NCI-H2081 treated with DMSO at 0.1 percent for 48 hours (cell line): ENCODE data around the gene UCHL5.
"Not testable (repeated sequence)": the region's sequence is repeated elsewhere in the genome, so short reads cannot be mapped to it uniquely, and the experiment has no call there.

Experiments
- DNase-seq: peaks from one replicate; lab custom pipeline; 2025; lab: John Stamatoyannopoulos, UW

Gene UCHL5

GRCh38 chr1:193013005-193013404 is 46.2 kb downstream of the UCHL5 start:
- no peak for DNase-seq

DNA sequence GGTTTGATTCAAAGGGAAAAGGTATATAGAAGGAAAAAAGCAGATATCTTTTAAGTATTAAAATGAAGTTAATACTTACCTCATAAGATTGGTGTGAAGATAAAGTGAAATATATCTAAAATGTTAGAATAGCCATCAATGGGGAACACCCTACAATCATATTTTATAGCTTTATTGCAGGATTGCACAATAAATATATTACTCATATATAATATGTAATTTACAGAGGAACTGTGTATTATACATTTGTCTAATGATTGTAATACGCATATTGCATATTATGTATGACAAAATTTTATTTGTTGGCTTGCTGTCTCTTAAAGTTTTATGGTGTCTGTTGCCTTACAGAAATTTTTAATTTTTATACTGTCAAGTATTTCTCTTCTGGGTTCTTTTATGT is 47.8 kb downstream of the UCHL5 start:
- no peak for DNase-seq

DNA sequence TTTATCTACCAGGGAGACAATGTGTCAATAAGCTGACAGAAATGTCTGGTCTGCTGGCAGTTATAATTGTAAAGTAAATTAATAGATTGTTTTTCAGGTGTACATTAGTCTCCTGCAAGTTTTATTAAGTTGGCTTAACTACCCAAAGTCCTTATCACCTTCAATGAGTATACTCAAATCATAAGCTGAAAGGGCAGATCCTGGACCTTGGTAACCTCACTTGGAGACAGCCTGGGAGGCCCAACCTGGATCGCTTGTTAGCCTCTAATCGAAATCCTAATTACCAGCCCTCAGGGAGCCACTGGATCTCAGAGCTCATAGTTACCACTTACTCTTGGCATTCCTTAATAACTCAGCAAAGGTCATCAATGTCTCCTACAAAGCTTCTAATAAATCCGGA is 49.7 kb downstream of the UCHL5 start:
- no peak for DNase-seq

DNA sequence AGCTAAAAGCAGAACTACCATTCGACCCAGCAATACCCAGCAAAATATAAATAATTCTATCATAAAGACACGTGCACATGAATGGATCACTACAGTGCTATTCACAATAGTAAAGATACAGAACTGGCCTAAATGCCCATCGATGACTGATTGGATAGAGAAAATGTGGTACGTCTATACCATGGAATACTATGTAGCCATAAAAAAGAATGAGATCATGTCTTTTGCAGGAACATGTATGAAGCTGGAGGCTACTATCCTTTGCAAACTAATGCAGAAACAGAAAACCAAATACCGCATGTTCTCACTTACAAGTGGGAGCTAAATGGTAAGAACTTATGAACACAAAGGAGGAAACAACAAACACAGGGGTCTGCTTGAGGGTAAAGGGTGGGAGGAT is 53.4 kb downstream of the UCHL5 start:
- no peak for DNase-seq

GRCh38 chr1:192998536-192998935 is 60.6 kb downstream of the UCHL5 start:
- DNase-seq: no peak

DNA sequence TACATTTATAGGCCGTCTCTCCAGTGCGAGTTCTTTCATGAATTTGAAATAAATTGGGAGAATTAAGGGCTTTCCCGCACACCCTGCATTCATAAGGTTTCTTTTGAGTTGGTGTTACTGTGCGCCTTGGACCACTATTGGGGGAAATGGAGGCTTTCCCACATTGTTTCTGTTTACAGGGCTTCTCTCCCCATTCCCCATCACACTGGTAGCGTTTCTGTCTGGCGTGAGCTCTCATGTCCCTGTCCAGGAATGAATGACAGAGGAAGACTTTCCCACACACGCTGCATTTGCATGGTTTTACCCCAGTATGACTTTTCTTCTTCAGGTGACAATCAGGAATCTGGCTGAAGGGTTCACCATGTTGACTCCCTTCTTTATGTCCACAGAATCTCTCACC is 65.0 kb downstream of the UCHL5 start:
- DNase-seq: no peak

DNA sequence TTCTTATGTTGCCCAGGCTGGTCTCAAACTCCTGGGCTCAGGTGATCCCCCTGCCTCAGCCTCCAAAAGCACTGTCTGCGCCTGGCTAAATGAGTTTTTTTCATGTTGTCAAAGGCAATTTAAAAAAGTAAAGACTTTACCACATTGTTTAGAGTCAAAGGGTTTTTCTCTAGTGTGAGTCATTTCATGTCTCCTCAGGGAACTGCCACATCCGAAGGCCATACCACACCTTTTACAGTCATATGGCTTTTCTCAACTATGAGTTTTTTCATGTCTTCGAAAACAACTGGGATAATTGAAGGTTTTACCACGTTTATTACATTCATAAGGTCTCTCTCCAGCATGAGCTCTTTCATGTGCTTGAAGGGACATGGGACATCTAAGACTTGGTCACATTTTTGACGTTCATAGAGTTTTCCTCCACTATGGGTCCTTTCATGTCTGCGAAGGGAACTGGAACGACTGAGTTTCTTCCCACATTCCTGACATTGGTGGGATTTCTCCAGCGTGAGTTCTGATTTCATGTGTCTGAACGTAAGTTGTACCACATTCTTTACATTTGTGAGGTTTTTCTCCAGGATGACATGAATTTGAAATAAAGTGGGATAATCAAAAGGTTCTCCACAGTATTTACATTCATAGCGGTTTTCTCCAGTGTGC is 65.6 kb downstream of the UCHL5 start:
- DNase-seq: no peak

- not testable (repeated sequence) for DNase-seq
Observed at GRCh38 chr1:192986748-192987334, 72.3 kb downstream of the UCHL5 start.

- no peak for DNase-seq
Observed at GRCh38 chr1:192986110-192986747, 72.9 kb downstream of the UCHL5 start.

- no peak for DNase-seq
Observed at GRCh38 chr1:192984080-192984479, 75.1 kb downstream of the UCHL5 start.

DNA sequence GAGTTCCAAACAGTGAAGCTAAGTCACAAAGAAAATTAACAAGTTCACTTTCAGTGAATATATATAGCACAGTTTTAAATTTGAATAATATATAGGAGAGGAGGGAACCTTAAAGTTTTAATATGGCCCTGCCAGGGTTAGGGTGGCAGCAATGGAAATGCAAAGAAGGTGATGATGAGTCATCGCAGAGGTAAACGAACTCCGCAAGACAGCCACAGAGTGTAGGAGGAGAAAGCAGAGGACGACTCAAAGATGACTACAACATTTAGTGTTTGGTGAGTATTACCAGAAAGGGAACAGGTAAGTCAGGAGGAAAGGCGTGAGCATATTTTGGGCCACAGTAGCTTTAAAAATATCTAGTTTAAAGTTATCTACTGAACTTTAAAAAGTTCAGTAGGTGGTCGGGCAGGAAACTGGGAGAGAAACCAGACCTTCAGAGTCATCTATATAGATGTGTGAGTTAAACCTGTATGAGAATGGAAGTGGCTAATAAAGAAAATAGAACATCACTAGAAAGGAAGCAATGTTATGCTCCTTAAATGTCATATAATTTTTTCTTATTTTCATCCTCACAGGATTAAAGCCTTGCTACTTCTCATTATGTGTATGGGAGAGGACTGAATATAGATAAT is 75.7 kb downstream of the UCHL5 start:
- no peak for DNase-seq

- DNase-seq: no peak
Observed at GRCh38 chr1:192980856-192981255, 78.3 kb downstream of the UCHL5 start.

DNA sequence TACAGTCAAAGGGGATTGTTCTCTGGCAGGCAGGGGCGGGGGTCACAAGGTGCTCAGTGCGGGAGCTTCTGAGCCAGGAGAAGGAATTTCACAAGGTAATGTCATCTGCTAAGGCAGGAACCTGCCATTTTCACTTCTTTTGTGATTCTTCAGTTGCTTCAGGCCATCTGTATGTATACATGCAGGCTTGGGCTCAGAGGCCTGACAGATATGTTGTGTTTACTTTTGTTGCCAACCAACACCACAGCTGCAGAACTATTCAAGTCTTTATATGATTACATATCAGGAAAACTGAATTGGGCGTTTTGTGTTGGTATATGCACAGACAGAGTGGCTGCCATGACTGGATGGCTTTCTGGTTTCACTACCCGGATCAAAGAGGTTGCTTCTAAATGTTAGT is 78.8 kb downstream of the UCHL5 start:
- DNase-seq: not testable (repeated sequence)

- DNase-seq: no peak
Observed at GRCh38 chr1:192979542-192979941, 79.6 kb downstream of the UCHL5 start.

GRCh38 chr1:192978195-192978710 is 80.9 kb downstream of the UCHL5 start:
- DNase-seq: no peak

DNA sequence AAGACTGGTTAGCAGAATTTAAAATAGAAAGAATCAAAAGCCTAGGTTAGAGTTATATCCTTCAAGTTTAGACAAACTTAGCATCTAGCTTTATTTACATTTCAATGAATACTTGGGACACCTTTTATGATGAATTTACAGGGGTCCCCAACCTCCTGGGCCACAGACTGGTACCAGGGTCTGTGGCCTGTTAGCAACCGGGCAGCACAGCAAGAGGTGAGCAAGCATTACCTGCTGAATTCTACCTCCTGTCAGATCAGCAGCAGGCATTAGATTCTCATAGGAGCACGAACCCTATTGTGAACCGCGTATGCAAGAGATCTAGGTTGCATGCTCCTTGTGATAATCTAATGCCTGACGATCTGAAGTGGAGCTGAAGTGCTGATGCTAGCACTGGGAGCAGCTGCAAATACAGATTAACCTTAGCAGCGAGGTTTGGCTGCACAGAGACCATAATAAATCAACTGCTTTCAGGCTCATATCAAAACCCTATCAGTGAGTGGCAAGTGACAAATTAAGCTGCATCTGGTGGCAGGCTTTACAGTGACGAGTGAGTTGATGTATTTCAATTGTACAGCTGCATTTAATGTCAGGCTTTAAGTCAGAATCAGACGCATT is 82.0 kb downstream of the UCHL5 start:
- no peak for DNase-seq

GRCh38 chr1:192976576-192976975 is 82.6 kb downstream of the UCHL5 start:
- DNase-seq: no peak

DNA sequence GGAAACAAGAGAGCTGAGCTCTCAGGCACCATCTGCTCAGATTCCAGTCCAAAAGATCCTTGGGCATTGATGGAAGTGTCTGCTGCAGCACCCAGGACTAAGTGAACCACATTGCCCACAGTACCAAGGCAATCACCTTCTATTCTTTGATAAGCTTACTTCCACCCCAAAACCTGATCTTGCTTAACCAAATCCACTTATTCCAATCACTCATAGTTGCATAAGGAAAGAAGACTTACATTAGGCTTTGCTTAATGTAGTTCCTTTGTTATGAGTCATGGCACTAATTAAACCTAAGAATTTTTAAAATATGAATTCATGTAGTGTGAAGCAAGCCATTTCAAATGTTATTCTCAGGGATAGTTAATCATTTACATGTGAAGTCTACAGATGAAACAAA is 84.5 kb downstream of the UCHL5 start:
- no peak for DNase-seq

DNA sequence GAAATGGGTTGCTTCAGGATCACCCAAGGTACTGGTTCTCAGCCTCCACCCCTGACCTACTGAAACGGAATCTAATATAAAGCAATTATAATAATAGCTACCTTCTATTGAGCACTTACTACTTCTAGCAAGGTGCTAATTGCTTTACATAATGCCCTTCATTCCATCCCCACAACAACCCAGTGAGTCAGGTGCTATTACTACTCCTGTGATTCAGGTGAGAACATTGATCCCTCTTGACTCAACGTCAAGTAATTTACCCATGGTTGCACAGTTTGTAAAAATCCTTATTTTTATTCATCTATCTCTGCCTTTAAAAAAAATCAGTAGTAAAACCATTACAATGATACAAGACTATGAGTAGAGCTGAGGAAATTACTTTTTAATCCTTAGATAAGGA is 85.2 kb downstream of the UCHL5 start:
- DNase-seq: no peak

DNA sequence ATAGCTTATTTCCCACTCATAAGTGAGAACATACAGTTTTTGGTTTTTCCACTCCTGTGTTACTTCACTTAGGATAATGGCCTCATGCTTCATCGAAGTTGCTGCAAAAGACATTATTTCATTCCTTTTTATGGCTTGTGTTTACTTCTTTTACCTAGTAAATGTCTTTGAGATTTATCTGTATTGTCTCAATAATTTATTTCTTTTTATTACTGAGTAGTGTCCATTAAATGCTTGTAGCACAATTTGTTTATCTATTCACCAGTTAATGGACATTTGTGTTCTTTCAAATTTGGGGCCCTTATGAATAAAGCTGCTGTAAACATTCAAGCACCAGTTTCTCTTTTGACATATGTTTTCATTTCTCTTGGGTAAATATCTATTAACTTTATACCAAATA is 86.0 kb downstream of the UCHL5 start:
- no peak for DNase-seq

DNA sequence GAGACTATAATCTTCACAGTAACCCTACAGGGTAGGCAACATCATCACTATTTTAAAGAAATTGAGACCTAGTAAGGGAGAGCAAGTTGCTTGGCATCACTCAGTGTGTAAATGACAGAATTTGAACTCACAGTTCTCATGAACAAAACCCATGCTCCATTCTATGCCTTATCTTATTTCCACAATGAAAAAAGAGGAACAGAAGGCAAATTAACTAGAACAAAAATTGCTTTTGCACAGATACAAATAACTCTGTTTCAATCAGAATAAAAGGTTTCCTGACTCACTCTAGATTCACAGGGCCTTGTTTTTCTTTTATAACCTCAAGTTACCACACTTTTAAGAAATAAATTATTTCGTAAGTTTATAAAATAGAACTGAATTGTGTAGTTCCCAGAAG is 90.1 kb downstream of the UCHL5 start:
- no peak for DNase-seq

GRCh38 chr1:192968323-192968722 is 90.8 kb downstream of the UCHL5 start:
- DNase-seq: no peak

- no peak for DNase-seq
Observed at GRCh38 chr1:192967901-192968300, 91.3 kb downstream of the UCHL5 start.
